Activated T-helper 9 cell treated with anti-CD3 and anti-CD28 coated beads, Interleukin-2, amount 50 U/mL, for 16 hours (primary cell): ENCODE results near the gene FSD1L.
"Not testable (repeated sequence)": the region's sequence is repeated elsewhere in the genome, so short reads cannot be mapped to it uniquely, and the experiment has no call there.

Source experiments
- DNase-seq: peaks from one replicate; pipeline ENCODE4 v3.0.0-alpha.2; 2020; ENCODE audit warnings: low read depth

FSD1L gene

DNA sequence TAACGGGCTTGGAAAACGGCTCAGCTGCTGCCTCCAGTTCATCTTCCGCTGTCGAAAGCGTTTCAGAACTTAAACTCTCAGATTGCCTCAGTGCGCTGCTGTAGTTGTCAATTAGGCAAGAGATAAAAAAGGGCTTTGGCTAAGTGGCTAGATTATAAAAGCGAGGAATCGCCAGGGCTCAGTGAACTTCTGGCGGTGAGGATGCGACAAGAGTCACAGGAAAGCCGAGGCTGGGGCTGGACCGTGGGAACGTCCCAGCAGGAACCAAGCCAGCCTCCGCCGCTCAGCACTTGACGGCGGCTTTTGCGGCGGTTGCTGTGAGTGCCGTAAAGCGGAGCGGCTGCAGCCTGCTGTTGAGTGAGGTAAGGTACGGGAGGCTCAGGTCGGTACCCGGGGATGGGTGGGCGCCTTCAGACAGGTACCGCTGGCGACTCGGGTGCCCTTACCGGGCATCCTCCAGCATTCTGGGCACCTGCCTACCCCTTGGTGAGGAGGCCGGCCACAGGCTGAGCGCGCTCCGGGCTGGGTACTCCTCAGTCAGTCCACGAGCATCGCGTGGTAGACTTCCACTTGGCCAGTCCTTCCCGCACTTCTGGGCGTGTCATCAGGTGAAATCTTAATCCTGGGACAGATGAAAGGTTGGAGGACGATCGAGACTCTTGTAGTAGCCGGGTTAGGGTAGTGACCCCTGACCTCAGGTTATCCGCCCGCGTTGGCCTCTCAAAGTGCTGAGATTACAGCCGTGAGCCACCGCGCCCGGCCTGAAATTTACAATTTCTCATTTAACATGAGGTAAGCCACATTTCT is 110.2 kb downstream of the FSD1L start, which contains the start of gene FKTN:
FKTN (plus strand) TSS at position 328 of the 807 bp plus-strand sequence. CDS start 16,902 bp downstream, outside the sequence.
- DNase-seq = peak; percentile 67

DNA sequence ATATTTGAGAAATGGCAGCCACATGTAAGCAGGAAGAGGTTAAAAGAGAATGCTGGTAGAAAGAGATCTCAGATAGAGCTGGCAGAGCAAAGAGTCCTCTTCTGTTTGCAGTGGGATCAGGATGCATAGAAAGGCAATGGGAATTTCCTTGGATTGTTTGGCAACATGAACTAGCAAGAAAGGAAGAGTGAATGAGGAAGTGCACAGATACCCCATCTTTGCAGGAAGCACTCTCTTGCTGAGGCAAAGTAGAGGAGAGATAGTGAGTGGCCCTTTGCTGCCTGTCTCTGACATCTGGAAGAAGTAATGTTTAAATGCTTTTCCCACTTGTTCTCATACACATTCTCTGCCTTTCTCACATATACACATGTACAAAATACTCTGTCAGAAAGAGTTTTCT is 124.6 kb downstream of the FSD1L start:
- no peak for DNase-seq

DNA sequence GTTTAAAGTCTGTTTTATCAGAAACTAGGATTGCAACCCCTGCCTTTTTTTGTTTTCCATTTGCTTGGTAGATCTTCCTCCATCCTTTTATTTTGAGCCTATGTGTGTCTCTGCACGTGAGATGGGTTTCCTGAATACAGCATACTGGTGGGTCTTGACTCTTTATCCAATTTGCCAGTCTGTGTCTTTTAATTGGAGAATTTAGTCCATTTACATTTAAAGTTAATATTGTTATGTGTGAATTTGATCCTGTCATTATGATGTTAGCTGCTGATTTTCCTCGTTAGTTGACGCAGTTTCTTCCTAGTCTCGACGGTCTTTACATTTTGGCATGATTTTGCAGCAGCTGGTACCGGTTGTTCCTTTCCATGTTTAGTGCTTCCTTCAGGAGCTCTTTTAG is 132.1 kb downstream of the FSD1L start:
- DNase-seq = not testable (repeated sequence)

DNA sequence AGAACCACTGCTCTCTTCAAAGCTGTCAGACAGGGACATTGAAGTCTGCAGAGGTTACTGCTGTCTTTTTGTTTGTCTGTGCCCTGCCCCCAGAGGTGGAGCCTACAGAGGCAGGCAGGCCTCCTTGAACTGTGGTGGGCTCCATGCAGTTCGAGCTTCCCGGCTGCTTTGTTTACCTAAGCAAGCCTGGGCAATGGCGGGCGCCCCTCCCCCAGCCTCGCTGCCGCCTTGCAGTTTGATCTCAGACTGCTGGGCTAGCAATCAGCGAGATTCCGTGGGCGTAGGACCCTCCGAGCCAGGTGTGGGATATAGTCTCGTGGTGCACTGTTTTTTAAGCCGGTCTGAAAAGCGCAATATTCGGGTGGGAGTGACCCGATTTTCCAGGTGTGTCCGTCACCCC is 133.7 kb downstream of the FSD1L start:
- DNase-seq = not testable (repeated sequence)

DNA sequence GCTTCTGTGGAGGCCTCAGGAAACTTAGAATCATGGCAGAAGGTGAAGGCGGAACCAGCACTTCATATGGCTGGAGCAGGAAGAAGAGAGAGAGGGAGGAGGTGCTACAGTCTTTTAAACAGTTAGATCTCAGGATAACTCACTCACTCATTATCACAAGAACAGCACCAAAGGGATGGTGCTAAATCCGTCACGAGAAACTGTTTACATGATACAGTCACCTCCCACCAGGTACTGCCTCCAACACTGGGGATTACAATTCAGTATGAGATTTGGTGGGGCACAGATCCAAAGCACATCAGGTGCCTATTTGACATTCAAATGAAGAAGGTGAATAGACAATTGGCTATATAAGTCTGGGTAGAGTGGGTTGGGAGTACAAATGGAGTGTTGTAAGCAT is 145.3 kb downstream of the FSD1L start:
- no peak for DNase-seq
